ENCODE results near the gene SPTAN1.
"Not testable (repeated sequence)": the region's sequence is repeated elsewhere in the genome, so short reads cannot be mapped to it uniquely, and the experiment has no call there.

SPTAN1 gene

DNA sequence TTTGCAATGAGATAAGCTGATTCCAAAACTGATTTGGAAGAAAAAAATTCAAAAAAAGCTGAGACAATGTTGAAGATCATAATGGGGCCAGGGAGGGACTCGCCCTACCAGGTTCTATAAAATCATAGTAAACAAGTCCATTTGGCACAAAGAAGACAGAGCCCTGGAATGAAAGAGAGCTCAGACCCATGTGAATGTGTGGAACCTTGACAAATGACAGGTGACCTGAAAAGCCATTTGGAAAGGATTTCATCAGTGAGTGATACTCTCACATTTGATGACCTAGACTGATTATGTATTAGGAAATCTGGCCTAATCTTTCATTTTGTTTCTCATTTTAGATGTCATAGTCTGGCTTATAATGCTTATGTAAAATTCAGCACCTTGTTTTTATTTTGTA lies 26.8 kb downstream of the SPTAN1 start:
- in situ Hi-C loops (cut with MboI; ENCODE audit: low sequenced_read_pairs, unreplicated experiment), result no loop called here

DNA sequence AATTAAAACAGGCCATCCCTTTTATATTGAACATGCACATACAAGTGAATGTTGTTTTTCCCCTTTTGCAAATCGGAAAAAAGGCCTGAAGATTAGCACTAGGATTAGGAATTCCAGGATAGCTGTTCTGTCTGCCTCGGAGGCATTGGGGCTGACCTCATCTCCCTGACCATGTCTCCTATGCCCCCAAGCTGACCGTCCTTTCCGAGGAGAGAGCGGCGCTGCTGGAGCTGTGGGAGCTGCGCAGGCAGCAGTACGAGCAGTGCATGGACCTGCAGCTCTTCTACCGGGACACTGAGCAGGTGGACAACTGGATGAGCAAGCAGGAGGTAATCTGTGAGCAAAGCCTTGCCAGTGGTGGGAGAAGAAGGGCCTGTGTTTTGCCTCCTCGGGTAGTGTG lies 28.3 kb downstream of the SPTAN1 start:
- DNase-seq (ENCODE audit: low spot score), result no peak
- TF ChIP-seq, protein P1, sequence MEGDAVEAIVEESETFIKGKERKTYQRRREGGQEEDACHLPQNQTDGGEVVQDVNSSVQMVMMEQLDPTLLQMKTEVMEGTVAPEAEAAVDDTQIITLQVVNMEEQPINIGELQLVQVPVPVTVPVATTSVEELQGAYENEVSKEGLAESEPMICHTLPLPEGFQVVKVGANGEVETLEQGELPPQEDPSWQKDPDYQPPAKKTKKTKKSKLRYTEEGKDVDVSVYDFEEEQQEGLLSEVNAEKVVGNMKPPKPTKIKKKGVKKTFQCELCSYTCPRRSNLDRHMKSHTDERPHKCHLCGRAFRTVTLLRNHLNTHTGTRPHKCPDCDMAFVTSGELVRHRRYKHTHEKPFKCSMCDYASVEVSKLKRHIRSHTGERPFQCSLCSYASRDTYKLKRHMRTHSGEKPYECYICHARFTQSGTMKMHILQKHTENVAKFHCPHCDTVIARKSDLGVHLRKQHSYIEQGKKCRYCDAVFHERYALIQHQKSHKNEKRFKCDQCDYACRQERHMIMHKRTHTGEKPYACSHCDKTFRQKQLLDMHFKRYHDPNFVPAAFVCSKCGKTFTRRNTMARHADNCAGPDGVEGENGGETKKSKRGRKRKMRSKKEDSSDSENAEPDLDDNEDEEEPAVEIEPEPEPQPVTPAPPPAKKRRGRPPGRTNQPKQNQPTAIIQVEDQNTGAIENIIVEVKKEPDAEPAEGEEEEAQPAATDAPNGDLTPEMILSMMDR (IDR thresholded peaks at IDR 0.05; ENCODE audit: borderline replicate concordance, control extremely low read depth, extremely low read depth, insufficient read depth, missing control alignments), result no peak
- in situ Hi-C loops (cut with MboI; ENCODE audit: low sequenced_read_pairs, unreplicated experiment), result no loop called here

More for the DNA sequence above, 26.8 kb downstream of the SPTAN1 start:
- DNase-seq (ENCODE audit: low spot score), result no peak
- TF ChIP-seq, protein P1 (IDR thresholded peaks at IDR 0.05; ENCODE audit: borderline replicate concordance, control extremely low read depth, extremely low read depth, insufficient read depth, missing control alignments), result no peak

DNA sequence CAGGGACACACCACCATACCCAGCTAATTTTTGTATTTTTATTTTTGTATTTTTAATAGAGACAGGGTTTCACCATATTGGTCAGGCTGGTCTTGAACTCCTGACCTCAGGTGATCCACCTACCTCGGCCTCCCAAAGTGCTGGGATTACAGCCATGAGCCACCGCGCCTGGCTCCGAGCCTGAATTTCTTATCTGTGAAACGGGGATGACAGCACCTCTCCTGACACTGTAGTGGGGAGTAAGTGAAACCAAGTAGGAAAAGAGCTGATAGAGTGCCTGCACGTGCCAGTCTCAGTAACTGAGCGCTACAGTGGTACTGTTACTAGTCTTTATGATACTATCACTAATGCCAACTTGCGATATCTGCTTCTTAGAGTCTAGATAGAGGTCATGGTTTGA lies 32.8 kb downstream of the SPTAN1 start:
- DNase-seq (ENCODE audit: low spot score); in situ Hi-C loops (cut with MboI; ENCODE audit: low sequenced_read_pairs, unreplicated experiment): not testable (repeated sequence)

DNA sequence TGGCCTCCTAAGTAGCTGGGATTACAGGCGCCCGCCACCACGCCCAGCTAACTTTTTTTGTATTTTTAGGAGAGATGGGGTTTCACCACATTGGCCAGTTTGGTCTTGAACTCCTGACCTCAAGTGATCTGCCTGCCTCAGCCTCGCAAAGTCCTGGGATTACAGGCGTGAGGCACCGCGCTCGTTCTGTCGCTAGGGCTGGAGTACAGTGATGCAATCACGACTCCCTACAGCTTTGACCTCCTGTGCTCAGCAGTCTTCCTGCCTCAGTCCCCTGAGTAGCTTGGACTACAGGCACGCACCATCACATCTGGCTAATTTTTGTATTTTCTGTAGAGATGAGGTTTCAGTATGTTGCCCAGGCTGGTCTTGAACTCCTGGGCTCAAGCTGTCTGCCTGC lies 34.5 kb downstream of the SPTAN1 start:
- DNase-seq (ENCODE audit: low spot score); in situ Hi-C loops (cut with MboI; ENCODE audit: low sequenced_read_pairs, unreplicated experiment): not testable (repeated sequence)

DNA sequence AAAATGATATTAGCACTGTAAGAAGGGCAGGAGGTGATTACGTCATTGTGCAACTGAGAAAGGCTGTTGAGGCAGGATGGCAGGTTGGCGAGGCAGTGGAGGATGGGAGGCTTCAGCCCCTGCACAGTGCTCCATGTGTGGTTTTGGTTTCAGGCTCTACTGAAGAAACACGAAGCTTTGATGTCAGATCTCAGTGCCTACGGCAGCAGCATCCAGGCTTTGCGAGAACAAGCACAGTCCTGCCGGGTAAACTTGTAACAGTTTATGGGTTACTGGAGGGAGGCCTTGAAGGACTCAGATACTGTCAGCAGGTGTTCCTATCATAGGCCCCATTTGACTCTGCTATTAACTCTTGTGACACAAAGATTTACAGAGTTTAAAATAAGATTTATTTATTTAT lies 35.1 kb downstream of the SPTAN1 start:
- no peak for DNase-seq (ENCODE audit: low spot score)
- TF ChIP-seq, protein P1 (IDR thresholded peaks at IDR 0.05; ENCODE audit: borderline replicate concordance, control extremely low read depth, extremely low read depth, insufficient read depth, missing control alignments), result no peak
- in situ Hi-C loops (cut with MboI; ENCODE audit: low sequenced_read_pairs, unreplicated experiment), result no loop called here

DNA sequence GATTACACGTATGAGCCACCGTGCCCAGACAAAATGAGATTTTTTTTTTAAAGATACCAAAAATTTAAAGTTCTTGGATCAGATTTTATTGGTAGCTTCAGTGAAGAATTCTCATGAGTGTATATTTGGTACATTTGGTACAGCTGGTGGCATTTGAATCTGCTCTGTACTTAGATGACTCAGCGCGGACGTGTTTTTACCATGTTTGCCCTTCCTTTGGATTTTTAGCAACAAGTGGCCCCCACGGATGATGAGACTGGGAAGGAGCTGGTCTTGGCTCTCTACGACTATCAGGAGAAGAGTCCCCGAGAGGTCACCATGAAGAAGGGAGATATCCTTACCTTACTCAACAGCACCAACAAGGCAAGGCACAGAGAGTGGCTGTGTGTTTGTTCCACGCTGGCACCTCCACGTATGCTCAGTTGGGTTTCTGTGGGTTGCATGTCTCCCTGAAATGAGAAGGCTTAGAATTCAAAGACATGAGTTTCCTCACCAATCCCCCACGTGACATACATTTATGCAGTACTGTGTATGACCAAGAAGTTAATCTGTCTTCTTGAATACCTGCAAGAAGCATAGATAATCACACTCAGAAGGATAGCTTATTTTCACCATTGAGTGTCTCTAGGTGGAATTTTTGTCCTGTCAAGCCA lies 36.3 kb downstream of the SPTAN1 start:
- DNase-seq (ENCODE audit: low spot score), result no peak
- in situ Hi-C loops (cut with MboI; ENCODE audit: low sequenced_read_pairs, unreplicated experiment), result no loop called here
- TF ChIP-seq, protein P1 (IDR thresholded peaks at IDR 0.05; ENCODE audit: borderline replicate concordance, control extremely low read depth, extremely low read depth, insufficient read depth, missing control alignments), result no peak

DNA sequence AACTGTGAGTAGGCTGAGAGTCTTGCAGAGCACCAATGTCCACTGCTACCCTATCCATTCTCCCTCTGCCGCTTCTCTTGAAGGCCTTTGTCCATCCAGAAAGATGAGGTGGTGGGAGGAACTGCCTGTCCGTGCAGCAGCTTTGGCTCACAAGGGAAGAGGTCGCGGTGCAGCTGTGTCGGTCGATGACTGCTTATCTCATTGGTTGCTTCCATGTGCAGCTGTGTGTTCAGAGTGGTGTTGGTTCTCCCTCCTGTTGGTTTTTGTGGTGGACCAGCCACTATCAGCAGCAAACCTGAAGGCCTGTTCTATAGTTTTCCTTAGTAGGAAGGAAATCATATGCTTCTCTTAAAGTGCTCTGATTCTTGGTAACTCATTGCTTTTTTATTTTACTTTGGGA lies 40.7 kb downstream of the SPTAN1 start:
- in situ Hi-C loops (cut with MboI; ENCODE audit: low sequenced_read_pairs, unreplicated experiment), result no loop called here
- TF ChIP-seq, protein P1 (IDR thresholded peaks at IDR 0.05; ENCODE audit: borderline replicate concordance, control extremely low read depth, extremely low read depth, insufficient read depth, missing control alignments), result no peak
- no peak for DNase-seq (ENCODE audit: low spot score)

DNA sequence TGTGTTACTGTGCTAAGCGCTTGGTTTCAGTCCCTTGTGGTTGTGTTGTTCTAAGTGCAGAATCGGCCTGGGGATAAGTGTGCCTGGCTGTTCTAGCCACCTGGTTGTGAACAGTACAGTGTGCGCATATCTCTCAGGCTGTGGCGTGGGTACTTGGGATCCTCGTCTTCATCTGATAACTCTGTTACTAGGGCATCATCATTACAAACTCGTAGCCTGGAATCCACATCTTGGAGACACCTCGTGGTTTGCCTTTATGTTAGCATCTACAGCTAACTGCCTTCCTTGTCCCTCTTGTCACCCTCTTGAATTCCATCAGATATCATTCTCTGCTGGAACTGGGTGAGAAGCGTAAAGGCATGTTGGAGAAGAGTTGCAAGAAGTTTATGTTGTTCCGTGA lies 41.5 kb downstream of the SPTAN1 start:
- no peak for DNase-seq (ENCODE audit: low spot score)
- TF ChIP-seq, protein P1 (IDR thresholded peaks at IDR 0.05; ENCODE audit: borderline replicate concordance, control extremely low read depth, extremely low read depth, insufficient read depth, missing control alignments), result no peak
- in situ Hi-C loops (cut with MboI; ENCODE audit: low sequenced_read_pairs, unreplicated experiment), result no loop called here

All from GM13976 (cell line).